Hippocampal formation (tissue), 2 donors: ENCODE measurements around the gene SLC9A5.

ENCODE experiments used
- DNase-seq, 2 donors: peaks; one replicate each; lab custom pipeline; 2025; lab: John Stamatoyannopoulos, UW

Gene SLC9A5

GRCh38 chr16:67213197-67214019, 35.4 kb upstream of the SLC9A5 start:
- DNase-seq, result no peak

GRCh38 chr16:67215706-67216105, 33.1 kb upstream of the SLC9A5 start:
- no peak for DNase-seq

GRCh38 chr16:67216612-67217490, 31.9 kb upstream of the SLC9A5 start:
- no peak for DNase-seq

DNA sequence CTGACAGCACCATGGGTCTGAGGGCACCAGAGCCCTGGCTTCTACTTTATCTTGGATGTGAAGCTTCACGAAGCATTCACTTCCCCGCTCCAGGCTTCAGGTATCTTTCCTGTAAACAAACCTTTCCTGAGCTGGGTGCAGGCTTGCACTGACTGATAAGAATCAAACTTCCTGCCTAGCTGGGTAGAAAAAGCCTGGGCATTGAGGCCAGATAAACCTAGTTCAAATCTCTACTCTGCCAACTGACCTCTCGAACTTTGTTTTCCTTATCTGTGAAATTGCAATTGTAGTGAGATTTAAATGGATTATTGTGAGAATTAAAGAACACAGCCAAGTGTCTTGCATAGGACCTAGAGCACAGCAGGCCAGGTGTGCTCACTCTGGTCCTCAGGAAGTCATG, 24.8 kb upstream of the SLC9A5 start:
- DNase-seq, result no peak

DNA sequence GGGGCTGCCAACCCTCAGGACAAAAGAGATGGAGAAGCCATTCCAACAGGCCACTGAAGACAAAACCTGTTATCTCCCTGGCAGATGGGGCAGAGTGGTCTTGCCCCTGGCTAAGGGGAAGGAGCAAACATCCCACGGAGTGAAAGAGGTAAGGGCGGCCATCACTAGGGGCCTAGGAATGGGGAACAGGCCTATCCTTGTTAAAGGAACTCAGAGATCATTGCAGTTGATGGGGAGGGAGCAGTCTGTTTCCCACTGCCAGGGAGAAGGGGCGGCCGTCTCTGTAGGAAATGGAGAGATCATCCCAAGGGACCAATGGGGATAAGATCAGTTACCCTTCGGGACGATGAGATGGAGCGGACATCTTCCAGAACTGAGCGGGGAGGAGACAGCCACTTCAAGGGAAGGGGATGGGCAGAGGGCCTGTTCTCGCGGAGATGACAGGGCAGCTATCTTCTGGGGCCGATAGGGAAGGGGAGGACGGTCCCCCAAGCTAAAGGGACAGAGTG, 22.4 kb upstream of the SLC9A5 start:
- no peak for DNase-seq

- DNase-seq, result peak; percentile 92 to 93
Observed at GRCh38 chr16:67226804-67227566, 21.8 kb upstream of the SLC9A5 start, which contains the start of gene TMEM208. Gene TMEM208 (plus strand): TSS chr16:67227130. CDS start chr16:67227219, 89 bp downstream.

DNA sequence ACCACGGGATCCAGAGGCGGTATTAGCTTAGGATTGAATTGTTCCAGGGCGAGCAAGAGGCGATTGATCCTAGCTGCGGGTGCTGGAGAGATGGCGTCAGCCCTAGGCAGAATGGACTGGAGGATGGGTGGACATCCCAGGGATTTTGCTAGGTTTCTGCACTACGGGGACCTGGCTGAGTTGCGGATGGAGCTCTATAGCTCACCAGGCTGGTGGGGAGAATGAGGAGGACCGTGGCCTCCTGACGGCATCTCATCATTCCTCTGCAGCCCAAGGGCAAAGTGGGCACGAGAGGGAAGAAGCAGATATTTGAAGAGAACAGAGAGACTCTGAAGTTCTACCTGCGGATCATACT, 21.2 kb upstream of the SLC9A5 start:
- no peak for DNase-seq

DNA sequence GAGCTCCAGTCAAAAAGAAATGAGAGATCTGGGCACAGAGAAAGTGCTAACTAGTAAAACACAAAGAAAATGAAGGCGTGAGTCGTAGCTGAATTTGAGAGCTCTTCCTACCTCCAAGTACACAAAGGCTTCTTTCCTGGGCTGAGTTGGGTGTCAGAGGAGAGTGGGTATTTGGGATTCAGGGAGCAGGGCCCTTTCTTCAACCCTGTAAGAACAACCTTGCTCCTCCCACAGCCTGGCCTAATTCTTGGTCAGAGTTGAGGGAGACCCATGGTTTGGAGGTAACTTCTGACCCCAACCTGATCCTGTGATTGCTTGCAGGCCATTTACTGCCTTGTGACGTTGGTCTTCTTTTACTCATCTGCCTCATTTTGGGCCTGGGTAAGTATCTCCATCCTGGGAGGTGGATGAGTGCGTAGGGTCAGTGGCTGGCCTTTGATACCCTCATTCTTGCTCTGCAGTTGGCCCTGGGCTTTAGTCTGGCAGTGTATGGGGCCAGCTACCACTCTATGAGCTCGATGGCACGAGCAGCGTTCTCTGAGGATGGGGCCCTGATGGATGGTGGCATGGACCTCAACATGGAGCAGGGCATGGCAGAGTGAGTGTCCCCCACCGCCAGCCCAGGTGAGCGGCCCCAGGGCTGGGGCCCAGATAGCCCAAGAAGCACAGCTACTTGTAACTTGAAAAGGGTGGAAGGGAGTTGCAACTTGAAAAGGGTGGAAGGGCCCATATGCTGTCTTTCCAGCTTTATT, 20.6 kb upstream of the SLC9A5 start:
- no peak for DNase-seq

- DNase-seq, result no peak
Observed at GRCh38 chr16:67228905-67229304, 19.9 kb upstream of the SLC9A5 start.

GRCh38 chr16:67229906-67230808, 18.6 kb upstream of the SLC9A5 start:
- DNase-seq, result no peak

- DNase-seq, result no peak
Observed at GRCh38 chr16:67230809-67231660, 17.7 kb upstream of the SLC9A5 start.

DNA sequence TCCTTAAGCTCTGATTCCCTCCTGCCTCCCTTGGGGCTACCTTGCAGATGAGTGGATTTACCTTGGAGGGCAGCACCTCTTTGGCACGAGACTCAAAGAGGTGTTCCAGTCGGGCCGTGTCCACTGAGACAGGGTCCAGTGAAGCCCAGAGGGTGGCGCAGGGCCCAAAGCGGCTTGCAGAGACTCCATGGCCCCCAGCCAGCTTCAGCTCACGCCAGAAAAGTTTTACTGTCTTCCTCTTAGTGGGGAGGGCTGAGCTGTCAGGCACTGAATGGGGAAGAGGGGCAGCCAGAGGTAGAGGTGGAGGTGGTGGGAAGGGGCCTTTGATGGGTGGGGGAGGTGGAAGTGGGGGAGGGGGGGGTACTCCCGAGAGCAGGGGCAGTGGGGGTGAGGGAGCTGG, 15.2 kb upstream of the SLC9A5 start:
- no peak for DNase-seq

DNA sequence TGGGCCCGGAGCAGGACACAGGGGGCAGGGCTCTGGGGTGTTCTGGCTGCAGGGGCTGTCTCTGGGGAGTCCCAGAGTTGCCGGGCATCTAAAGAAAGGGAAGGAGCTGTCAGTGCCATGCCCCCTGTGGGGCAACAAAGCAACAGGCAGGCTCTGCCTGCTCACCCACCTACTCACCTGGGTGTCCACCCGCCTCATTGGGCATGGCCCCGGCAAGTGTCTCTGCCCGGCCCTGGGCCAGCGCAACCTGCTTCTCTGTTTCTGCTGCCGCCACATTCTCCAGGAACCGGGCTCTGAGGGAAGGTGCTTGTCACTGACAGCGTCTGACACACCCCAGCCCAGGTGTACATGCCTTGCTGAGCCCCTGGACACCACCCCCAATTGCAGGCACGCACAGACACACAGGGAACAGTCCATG, 14.6 kb upstream of the SLC9A5 start:
- no peak for DNase-seq

GRCh38 chr16:67235816-67236562, 12.8 kb upstream of the SLC9A5 start:
- no peak for DNase-seq

DNA sequence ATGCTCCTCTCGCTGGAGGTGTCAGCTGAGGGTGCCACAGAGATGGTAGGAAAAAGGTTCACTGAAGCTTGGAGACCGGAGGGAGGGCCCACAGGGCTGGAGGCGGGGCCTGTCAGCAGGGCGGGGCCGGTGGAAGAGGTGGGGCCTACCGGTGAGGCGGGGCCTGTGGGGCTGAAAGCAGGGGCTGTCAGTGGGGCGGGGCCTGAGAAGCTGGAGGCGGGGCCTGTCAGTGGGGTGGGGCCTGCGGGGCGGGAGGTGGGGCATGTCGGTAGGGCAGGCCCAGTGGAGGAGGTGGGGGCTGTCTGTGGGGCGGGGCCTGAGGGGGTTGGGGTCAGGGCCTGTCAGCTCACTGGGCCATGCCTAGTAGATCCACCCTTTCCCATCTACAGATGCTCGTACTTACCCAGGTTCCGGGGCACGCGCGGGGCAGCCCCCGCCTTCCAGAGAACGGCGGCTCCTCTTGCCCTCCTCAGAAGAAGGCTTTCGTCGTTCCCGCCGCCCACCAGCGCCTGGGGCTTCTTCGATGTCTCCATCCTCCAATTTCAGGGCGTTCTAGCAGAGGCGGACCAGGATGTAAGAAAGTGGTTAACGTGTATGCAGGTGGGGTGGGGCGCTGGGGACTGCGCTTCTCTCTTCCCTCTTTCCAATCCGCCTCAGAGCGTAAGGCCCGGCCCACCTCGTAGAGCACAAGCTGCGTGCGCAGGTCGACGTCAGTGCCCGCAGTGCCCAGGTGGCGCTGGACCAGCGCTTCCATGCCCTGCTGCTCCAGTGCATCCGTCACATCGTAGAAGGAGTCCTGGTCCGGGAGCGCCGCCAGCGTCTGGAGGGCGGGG, 12.0 kb upstream of the SLC9A5 start:
- DNase-seq, result no peak

DNA sequence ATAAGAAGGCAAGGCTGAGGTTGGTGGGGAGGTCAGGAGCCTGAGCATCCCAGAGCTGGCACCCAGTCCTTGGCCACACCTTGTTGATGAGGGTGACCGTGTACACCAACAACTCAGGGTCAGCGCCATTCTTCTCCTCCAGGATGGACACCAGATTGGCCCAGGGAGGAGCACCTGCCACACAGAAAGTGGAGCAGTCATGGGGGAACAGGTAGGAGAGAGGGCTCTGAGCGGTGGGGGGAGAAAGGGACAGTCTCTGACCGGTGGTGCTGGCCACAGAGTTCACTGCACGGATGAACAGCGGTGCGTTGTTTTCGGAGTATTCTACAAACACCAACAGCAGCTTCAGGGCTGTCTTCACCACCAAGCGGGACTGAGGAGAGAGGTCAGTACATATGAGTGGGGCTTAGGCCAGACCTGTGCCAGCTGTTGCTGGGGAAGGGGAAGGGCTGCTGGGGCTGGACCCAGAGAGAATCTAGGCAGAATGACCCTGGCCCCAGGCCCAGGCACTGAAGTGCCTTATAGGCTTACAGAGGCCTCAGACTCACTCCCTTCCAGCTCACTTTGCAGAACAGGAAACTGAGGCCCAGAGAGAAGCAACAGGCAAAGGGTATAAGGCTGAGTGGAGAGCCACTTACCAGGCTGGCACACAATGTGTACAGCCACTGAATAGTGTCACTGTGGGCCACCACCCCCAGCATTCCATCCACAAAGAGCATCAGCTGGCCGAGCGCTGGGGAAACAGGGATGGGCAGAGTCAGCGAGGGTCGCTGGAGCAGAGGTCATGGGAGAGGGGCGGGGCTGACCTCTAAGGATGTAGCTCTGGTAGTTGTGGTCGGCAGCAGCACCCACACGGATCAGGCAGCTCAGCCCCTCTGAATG, 11.1 kb upstream of the SLC9A5 start:
- DNase-seq, result no peak

- no peak for DNase-seq
Observed at GRCh38 chr16:67238278-67238575, 10.6 kb upstream of the SLC9A5 start.
